Measurements from ENCODE around the gene IER5.
"Not testable (repeated sequence)": the region's sequence is repeated elsewhere in the genome, so short reads cannot be mapped to it uniquely, and the experiment has no call there.

Gene IER5

DNA sequence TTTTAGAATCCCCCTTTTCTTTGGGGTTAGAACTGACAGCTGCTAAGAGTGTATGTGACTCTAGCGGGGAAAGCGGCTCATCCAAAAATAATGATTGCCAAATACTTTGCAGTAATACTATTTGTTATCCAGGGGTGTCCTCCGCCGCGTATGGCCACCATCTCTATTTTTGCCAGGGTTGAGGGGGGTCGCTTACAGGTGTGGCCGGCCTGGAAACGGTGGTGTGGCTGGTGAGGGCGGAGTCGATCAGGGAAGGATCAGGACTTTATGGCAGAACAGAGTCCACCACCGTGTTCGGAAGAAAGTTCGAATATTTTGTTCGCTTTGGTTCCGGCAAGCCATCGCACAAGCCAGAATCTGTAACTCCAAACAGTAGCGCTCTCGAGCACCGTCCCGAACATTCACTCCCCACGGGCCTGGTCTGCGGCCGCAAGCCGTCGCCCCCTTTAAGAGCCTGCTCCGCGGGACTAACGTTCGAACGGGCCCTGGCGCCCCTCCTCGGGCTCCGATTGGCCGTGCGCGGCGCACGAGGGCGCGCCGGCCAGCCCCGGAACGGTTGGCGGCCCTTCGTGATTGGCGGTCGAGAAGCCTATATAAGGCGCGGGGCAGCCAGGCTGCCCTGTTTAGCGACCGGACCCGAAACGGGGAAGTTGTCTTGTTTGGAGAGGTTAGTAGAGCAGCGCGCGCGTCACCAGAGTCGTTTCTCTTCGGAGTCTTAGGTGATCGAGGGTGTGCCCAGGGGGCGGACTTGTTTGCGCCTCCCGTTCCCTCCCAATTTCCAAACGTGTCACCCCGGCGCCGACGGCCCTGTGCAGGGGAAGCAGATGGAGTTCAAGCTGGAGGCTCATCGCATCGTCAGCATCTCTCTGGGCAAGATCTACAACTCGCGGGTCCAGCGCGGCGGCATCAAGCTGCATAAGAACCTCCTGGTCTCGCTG is at the start of gene IER5:
TSS of gene IER5 (plus strand) at position 622 of the 938 bp plus-strand sequence. CDS start at position 825, 203 bp downstream.
- DNase-seq (ENCODE audit: low read depth) = peak; percentile 87

DNA sequence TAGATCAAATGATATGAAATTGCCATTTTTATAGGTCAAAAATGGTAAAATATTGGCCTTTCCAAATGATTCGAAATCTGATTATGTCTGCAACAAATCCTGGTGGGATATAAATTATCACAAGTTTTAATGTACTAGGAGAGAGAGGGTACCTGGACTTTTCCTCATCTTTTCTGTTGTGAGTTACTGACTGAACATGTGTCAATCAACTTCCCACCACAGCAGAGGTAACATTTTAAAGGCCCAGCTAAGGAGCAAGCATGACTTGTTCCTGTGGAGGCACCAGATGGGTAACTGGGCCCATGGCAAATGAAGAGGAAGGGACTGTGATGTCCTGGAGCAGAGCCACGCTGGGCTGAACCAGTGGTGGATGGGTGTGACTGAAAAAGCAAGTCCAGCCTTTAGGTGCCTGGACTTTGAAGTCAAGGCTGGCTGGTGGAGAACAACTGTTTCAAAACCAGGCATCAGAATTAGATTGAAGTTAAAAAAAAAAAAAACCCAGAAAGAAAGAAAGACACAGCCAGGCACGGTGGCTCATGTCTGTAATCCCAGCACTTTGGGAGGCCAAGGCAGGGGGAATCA is 48.1 kb upstream of the IER5 start:
- DNase-seq (ENCODE audit: low read depth) = no peak

- DNase-seq (ENCODE audit: low read depth) = no peak
Measured at GRCh38 chr1:181043025-181043888, 45.2 kb upstream of the IER5 start.

DNA sequence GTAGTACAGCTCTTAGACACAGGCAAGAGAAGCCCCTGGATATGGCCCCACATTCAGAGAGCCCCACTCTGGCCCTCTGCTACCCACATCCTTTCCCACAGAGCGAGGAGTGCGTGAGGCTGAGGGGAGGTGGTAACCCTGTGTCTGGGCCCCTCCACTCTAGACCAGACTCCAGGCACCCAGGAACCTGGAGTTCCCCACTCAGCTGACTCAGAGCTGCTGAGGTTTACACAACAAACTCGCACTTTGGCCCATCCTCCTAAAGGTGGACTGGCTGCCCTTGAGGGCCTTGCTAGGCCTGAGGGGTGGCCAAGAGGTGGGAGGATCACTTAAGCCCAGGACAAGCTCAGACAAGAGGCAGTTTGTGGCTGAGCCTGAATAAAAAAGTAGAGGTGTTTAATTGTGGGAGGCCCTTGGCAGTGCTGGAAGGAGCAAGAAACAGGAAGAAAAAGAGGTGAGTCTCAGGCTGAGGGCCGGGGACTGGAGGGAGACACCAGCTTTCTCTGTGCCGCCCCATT is 44.0 kb upstream of the IER5 start:
- DNase-seq (ENCODE audit: low read depth) = no peak

- not testable (repeated sequence) for DNase-seq (ENCODE audit: low read depth)
Measured at GRCh38 chr1:181045946-181046345, 42.6 kb upstream of the IER5 start.

DNA sequence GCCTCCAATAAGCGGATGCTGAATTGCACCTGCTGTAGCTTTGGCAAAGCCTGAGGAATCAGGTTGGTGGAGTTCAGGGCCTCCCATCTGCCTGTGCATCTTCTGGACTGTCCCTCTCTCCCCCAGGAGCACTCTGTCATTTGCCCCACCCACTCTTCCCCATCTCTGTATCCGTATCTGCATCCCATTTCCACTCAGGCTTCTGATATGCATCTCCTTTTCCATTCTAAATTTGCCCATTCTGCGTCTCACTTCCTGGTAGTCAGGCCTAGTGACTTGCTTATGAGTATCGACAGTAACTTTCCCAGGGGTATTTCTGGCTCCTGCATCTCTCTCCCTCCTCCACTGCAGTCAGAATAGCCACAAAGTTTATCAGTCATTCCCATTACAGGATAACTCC is 39.1 kb upstream of the IER5 start:
- no peak for DNase-seq (ENCODE audit: low read depth)

DNA sequence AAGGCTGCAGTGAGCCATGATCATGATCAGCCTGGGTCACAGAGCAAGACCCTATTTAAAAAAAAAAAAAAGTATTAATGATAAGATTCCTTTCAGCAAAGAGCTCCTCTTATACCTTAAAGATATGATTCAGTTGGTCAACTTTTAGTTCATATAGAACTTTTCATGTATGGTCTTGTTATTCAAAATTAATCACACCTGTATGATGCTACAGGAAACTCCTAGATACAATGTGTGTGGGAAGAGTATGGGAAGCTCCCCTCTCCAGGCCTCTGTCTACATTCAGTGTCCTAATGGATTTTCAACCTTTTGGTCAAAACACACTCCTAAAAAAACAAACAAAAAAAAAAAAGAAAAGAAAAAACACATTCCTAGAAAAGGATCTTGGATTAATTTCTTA is 37.6 kb upstream of the IER5 start:
- DNase-seq (ENCODE audit: low read depth) = no peak

DNA sequence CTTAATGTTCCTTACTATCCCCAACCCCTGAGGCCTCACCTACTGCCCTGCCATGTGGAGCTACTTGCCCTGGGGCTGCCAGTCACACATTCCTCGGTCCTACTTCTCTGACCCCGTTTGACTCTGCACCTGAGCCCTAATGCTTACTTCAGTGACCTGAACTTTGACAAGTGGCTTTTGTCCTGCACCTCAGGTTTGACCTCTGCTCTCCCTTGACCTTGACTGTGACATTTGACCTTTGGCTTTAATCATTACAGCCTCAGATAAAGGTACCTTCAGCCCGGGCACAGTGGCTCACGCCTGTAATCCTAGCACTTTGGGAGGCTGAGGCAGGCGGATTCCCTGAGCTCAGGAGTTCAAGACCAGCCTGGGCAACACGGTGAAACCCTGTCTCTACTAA is 31.9 kb upstream of the IER5 start:
- DNase-seq (ENCODE audit: low read depth) = no peak

DNA sequence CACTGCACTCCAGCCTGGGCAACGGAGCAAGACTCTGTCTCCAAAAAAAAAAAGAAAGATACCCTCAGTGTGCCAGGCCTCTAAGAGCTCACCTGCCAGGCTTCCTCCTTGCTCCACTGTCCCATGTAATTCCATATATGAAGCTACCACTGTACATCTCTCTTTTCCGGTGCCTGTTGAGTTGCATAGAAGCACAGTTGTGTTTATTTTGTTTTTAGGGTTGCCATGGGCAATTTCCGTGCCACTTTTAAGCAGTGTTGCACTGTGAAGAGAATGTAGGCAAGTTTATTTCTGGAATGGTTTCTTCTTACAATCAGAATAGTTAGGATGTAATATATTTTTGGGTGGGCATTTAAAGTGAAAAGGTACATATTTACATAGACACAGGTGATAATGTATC is 31.4 kb upstream of the IER5 start:
- no peak for DNase-seq (ENCODE audit: low read depth)

DNA sequence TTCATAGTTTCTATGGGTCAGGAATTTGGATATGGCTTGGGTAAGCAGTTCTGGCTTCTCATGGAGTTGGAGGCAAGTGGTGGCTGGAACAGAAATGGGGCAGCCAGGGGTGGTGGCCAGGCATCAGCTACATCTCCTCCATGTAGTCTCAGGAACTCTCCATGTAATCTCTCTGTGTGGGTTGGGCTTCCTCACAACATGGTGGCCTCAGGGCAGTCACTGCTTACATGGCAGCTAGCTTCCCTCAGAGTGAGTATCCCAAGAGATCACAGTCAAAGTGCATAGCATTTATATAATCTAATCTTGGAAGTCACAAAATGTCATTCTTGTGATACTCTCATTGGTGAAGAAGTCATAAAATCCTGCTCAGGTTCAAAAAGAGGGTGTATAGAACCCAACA is 29.1 kb upstream of the IER5 start:
- no peak for DNase-seq (ENCODE audit: low read depth)

GRCh38 chr1:181060066-181060465 is 28.4 kb upstream of the IER5 start:
- no peak for DNase-seq (ENCODE audit: low read depth)

- DNase-seq (ENCODE audit: low read depth) = not testable (repeated sequence)
Measured at GRCh38 chr1:181060947-181061346, 27.6 kb upstream of the IER5 start.

- DNase-seq (ENCODE audit: low read depth) = no peak
Measured at GRCh38 chr1:181061487-181061886, 27.0 kb upstream of the IER5 start.

DNA sequence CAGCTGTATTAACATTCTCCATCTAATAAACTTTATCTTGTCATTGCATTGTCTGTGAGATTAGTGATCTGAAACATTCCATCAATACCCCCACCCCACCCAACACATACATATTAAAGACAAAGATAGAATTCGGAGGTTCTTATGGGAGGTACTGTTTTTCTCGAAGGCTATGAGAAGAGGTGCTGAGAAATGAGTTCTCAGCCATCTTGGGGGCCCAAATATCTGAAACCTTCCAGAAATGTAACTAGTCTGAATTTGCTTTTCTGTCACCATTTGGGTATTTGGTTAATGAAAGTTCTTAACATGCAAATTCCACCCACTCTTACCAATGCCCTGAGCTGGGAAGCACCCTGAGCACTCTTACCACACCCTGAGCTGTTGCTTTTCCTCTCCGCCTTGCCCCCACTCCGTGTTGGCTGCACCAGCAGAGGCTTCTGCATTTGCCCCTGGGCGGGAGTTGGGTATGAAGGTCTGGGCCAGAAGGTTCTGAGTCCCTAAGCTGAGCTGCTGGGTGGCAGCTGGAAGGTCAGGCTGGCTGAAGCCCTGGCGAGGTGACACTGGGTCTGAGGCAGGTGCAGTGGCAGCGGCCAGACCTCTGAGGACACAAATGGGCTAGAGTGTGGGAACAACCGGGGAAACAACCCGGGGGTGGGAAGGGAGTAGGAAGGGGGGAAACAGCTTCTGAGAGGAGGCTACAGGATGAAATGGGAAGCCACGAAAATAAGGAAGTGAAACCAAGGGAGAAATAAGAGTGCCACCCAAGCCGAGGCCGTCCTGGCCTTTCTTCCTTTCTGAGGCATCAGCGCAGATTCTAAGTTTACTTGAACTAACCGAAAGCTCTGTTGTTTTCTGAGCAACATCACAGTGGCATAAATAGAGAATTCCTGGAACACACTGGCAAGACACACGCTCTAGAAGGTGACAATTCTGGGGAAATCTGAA is 26.3 kb upstream of the IER5 start:
- no peak for DNase-seq (ENCODE audit: low read depth)

DNA sequence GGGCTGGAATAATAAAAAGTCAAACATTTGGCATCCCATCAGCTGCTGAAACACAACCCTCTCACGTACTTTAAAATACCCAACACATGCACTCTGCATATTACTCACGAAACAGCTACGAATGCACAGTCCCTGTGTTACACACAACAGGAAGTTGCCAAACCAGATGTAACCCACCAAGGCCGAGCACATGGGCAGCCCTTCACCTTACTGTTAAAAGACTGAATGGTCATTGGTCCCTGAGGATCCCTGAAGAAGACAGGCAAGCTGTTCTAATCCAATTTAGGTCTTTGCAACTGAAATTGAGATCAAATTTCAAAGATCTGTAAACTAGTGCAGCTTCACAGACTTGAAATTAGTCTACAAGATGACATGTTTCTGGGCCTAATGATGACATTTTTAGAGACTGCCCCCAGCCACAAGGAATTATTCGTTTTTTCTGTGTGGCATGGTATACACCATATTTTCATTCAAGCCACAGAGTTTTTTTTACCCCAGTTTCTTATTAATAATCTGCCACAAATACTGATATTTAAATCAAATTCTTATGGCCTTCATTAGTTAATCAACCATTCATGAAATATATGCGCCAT is 25.6 kb upstream of the IER5 start:
- no peak for DNase-seq (ENCODE audit: low read depth)

GRCh38 chr1:181064011-181064623 is 24.4 kb upstream of the IER5 start:
- DNase-seq (ENCODE audit: low read depth) = no peak

DNA sequence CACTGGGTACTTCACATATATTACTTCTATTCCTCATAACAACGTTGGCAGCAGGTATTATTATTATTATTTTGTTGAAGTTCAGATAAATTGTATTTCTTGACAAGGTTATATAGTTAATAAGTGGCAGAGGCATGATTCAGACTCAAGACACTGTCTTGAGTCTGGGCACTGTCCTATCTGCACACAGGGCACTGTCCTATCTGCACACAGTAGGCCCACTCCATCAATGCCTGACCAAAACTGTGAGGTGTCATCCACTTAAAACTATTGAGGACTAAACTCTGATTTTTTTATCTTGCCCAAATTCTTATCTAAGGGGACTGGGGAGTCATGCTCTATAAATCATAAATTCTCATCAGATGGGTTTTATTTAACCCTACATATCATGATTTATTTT is 23.8 kb upstream of the IER5 start:
- DNase-seq (ENCODE audit: low read depth) = no peak

- DNase-seq (ENCODE audit: low read depth) = no peak
Measured at GRCh38 chr1:181073638-181074037, 14.9 kb upstream of the IER5 start.

- DNase-seq (ENCODE audit: low read depth) = no peak
Measured at GRCh38 chr1:181075766-181076350, 12.6 kb upstream of the IER5 start.

GRCh38 chr1:181076852-181077251 is 11.6 kb upstream of the IER5 start:
- no peak for DNase-seq (ENCODE audit: low read depth)
